Activated T-cell treated with anti-CD3 and anti-CD28 coated beads, Interleukin-2, amount 50 U/mL, for 24 hours (primary cell): Measurements from ENCODE around the gene PIAS4.

ENCODE experiments used
- DNase-seq: peaks from one replicate; pipeline ENCODE4 v3.0.0-alpha.2; 2020
- H3K27ac Mint-ChIP-seq: 2 replicates; pipeline ENCODE4 v1.8.0; 2020; ENCODE audit warnings: mild to moderate bottlenecking, mixed read lengths
- H3K27me3 Mint-ChIP-seq: 2 replicates; pipeline ENCODE4 v1.8.0; 2020; ENCODE audit warnings: mixed read lengths
- H3K36me3 Mint-ChIP-seq: 2 replicates; pipeline ENCODE4 v1.8.0; 2020; ENCODE audit warnings: low read depth, mixed read lengths
- H3K4me1 Mint-ChIP-seq: 2 replicates; pipeline ENCODE4 v1.8.0; 2020; ENCODE audit warnings: low read depth, mixed read lengths
- H3K4me3 Mint-ChIP-seq: 2 replicates; pipeline ENCODE4 v1.8.0; 2020; ENCODE audit warnings: mild to moderate bottlenecking, moderate library complexity, mixed read lengths
- H3K9me3 Mint-ChIP-seq: 2 replicates; pipeline ENCODE4 v1.8.0; 2020; ENCODE audit warnings: mixed read lengths

The PIAS4 gene

GRCh38 chr19:4059891-4060620 lies 52.5 kb downstream of the PIAS4 start:
- no peaks in the 10 kb centered on the region for H3K9me3 Mint-ChIP-seq
- H3K4me1 Mint-ChIP-seq = peaks cover 58% of the 10 kb centered on the region
- H3K27ac Mint-ChIP-seq = peak overlapping the region; percentile 93
- H3K4me3 Mint-ChIP-seq = peak overlapping the region; percentile 71
- peak; percentile 76 for DNase-seq
- no peaks in the 10 kb centered on the region for H3K27me3 Mint-ChIP-seq
- H3K36me3 Mint-ChIP-seq = peaks cover 56% of the 10 kb centered on the region

DNA sequence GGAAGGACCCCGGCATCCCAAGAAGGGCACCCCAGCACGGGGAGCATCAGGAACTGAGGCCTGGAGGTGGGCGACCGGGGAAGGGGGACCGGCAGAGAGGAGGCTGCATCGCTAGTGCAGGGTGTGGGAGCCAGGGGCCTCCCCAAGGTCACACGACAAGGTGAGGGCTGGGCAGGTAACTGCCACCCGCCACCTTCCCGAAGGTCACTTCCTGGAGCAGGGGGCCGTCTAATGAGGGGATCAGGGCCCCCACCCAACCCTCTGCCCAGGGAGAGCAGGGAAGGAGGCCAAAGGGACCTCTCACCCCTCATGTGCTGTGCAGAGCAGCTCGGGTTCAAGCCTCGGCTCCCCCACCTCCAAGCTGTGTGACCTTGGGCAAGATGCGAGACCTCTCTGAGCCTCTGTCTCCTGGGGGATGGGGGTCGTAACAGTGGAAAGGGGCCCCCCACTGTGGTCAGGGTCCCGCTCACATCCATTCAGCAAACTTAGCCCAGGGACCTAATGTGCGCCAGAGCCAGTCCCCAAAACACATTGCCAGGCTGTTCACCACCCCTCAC lies 53.2 kb downstream of the PIAS4 start:
- H3K36me3 Mint-ChIP-seq = peaks cover 50% of the 10 kb centered on the region
- H3K27ac Mint-ChIP-seq = peak overlapping the region; percentile 93
- no peaks in the 10 kb centered on the region for H3K9me3 Mint-ChIP-seq
- DNase-seq = no peak
- no peaks in the 10 kb centered on the region for H3K27me3 Mint-ChIP-seq
- H3K4me1 Mint-ChIP-seq = peaks cover 57% of the 10 kb centered on the region
- peak overlapping the region; percentile 71 for H3K4me3 Mint-ChIP-seq

DNA sequence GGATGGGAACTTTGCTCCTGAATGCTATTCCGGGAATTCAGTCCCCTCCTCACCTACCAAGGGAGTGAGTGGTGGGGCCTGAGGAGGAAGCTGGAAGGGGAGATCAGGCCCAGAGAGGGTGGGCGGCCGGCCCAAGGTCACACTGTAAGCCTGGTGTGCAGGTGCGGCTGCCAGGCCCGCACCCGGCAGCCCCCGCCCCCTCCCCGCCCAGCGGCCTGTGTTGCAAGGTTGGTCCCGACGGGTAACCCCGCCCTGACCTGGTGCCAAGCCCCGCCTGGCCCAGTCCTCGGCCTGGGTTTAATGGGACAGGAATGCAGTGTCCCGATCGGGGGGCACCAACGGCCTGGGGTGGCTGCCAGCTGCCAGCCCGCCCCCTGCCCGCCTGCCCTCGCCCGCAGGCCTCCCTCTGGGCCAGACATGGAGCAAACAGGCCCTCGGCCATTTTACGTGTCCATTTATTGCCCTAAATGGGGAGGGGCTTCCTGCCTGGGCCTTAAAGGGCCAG lies 53.7 kb downstream of the PIAS4 start:
- Mint-ChIP-seq H3K4me3 (peak overlapping the region; percentile 71), H3K36me3 (peaks cover 44% of the 10 kb centered on the region), H3K27me3 (no peaks in the 10 kb centered on the region), H3K9me3 (no peaks in the 10 kb centered on the region), H3K27ac (peak overlapping the region; percentile 93), H3K4me1 (peaks cover 52% of the 10 kb centered on the region)
- DNase-seq = no peak

- peak overlapping the region; percentile 89 for H3K4me3 Mint-ChIP-seq
- H3K9me3 Mint-ChIP-seq = no peaks in the 10 kb centered on the region
- peak overlapping the region; percentile 93 for H3K27ac Mint-ChIP-seq
- no peaks in the 10 kb centered on the region for H3K27me3 Mint-ChIP-seq
- DNase-seq = no peak
- H3K36me3 Mint-ChIP-seq = peaks cover 40% of the 10 kb centered on the region
- H3K4me1 Mint-ChIP-seq = peaks cover 52% of the 10 kb centered on the region
Measured at GRCh38 chr19:4061683-4062418, 54.3 kb downstream of the PIAS4 start.

- peak overlapping the region; percentile 93 for H3K27ac Mint-ChIP-seq
- DNase-seq = no peak
- peaks cover 47% of the 10 kb centered on the region for H3K4me1 Mint-ChIP-seq
- peak overlapping the region; percentile 89 for H3K4me3 Mint-ChIP-seq
- no peaks in the 10 kb centered on the region for H3K9me3 Mint-ChIP-seq
- H3K36me3 Mint-ChIP-seq = peaks cover 33% of the 10 kb centered on the region
- H3K27me3 Mint-ChIP-seq = no peaks in the 10 kb centered on the region
Measured at GRCh38 chr19:4062419-4063368, 55.2 kb downstream of the PIAS4 start.

DNA sequence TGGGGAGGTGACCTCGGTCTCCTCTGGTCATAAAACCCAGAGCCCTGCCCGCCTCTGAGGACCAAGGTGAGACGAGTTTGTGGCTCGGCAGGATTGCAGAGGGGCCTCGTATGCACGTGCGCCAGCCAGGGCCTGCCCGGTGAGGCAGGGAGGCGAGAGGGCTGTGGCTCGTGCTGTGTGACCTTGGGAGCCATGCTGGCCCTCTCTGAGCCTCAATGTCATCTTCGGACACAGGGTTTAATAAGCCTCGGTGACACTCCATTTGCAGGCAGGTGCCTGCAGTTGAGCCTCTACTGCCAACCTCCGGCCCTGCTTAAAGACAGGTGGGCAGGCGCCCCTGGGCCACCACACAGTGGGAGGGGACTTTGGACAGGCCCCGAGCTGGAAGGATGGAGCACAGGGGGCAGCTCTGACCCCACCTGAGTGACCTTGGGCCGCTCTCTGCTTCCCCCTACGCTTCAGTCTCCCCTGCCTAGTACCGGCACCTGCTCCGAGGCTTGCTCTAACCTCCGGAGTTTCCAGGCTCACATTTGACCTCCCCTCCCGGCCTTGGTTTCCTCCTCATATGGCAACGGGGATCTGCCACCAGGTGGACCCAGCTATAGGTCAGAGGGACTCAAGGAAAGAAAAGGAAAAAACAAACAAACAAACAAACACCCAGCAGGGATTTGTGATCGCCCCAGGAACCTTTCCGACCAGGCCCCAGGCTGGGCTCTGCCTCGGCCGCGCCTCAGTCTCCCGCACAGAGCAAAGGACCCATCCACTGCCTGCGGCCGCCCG lies 56.0 kb downstream of the PIAS4 start:
- H3K27me3 Mint-ChIP-seq = no peaks in the 10 kb centered on the region
- peak overlapping the region; percentile 89 for H3K4me3 Mint-ChIP-seq
- peaks cover 30% of the 10 kb centered on the region for H3K36me3 Mint-ChIP-seq
- H3K27ac Mint-ChIP-seq = peak overlapping the region; percentile 93
- no peak for DNase-seq
- no peaks in the 10 kb centered on the region for H3K9me3 Mint-ChIP-seq
- peaks cover 47% of the 10 kb centered on the region for H3K4me1 Mint-ChIP-seq

- no peaks in the 10 kb centered on the region for H3K27me3 Mint-ChIP-seq
- H3K4me3 Mint-ChIP-seq = peak overlapping the region; percentile 89
- H3K9me3 Mint-ChIP-seq = no peaks in the 10 kb centered on the region
Measured at GRCh38 chr19:4064149-4064495, 56.6 kb downstream of the PIAS4 start.

GRCh38 chr19:4064496-4065260 lies 57.1 kb downstream of the PIAS4 start:
- H3K27ac Mint-ChIP-seq = peak overlapping the region; percentile 93

More at GRCh38 chr19:4064149-4064495, 56.6 kb downstream of the PIAS4 start:
- H3K36me3 Mint-ChIP-seq = peaks cover 30% of the 10 kb centered on the region
- peaks cover 48% of the 10 kb centered on the region for H3K4me1 Mint-ChIP-seq
- peak overlapping the region; percentile 93 for H3K27ac Mint-ChIP-seq
- DNase-seq = no peak

GRCh38 chr19:4065430-4066175 lies 58.1 kb downstream of the PIAS4 start:
- Mint-ChIP-seq H3K9me3 (no peaks in the 10 kb centered on the region), H3K27ac (no peak overlapping the region), H3K27me3 (no peaks in the 10 kb centered on the region), H3K4me3 (peak overlapping the region; percentile 69), H3K4me1 (peaks cover 46% of the 10 kb centered on the region), H3K36me3 (peaks cover 27% of the 10 kb centered on the region)
- DNase-seq = peak; percentile 97

More at GRCh38 chr19:4064496-4065260, 57.1 kb downstream of the PIAS4 start:
- Mint-ChIP-seq H3K27me3 (no peaks in the 10 kb centered on the region), H3K4me3 (peak overlapping the region; percentile 89), H3K36me3 (peaks cover 30% of the 10 kb centered on the region), H3K4me1 (peaks cover 50% of the 10 kb centered on the region), H3K9me3 (no peaks in the 10 kb centered on the region)
- peak; percentile 70 for DNase-seq

DNA sequence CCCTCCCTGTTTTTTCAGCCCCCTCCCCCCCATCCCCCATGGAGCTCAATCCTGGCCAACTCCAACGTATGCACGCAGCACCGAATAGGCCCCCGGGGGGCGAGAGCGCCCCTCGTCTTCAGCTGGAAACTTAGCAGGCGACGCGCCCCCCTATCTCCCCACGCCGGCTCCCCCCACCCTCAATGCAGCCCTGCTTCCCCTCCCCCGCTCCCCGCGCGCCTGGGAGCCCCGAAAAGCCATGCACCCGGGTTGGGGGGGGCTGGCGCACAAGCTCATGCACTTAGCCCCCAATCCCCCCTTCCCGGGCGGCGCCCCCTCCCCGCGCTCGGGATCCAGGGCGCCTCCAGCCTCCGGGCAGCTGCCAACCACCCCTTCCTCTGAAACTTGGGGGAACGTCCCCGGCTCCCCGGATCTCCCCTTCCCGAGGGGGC lies 58.7 kb downstream of the PIAS4 start:
- no peaks in the 10 kb centered on the region for H3K9me3 Mint-ChIP-seq
- DNase-seq = peak; percentile 75
- no peak overlapping the region for H3K27ac Mint-ChIP-seq
- peak overlapping the region; percentile 69 for H3K4me3 Mint-ChIP-seq
- peaks cover 27% of the 10 kb centered on the region for H3K36me3 Mint-ChIP-seq
- H3K4me1 Mint-ChIP-seq = peaks cover 41% of the 10 kb centered on the region
- H3K27me3 Mint-ChIP-seq = no peaks in the 10 kb centered on the region

GRCh38 chr19:4066682-4067395 lies 59.3 kb downstream of the PIAS4 start, which contains the start of gene ZBTB7A:
ZBTB7A (minus strand) TSS chr19:4066899; CDS start chr19:4055232, 11,667 bp downstream.
- Mint-ChIP-seq H3K27ac (peak within 1 kb of the TSS; percentile 83), H3K9me3 (no peaks in the 10 kb centered on the region), H3K36me3 (peaks cover 24% of the 10 kb centered on the region), H3K4me1 (peaks cover 38% of the 10 kb centered on the region), H3K4me3 (peak within 1 kb of the TSS; percentile 76), H3K27me3 (no peaks in the 10 kb centered on the region)
- peak; percentile 81 for DNase-seq
